ENCODE data around the gene LKAAEAR1. TPM values are rescaled to one million over a fixed set of nuclear protein-coding genes. Genes with fewer than 3 reads are reported as not detected.

The LKAAEAR1 gene
- total RNA-seq, 1 experiment from 2014 or later: 1.7 TPM

DNA sequence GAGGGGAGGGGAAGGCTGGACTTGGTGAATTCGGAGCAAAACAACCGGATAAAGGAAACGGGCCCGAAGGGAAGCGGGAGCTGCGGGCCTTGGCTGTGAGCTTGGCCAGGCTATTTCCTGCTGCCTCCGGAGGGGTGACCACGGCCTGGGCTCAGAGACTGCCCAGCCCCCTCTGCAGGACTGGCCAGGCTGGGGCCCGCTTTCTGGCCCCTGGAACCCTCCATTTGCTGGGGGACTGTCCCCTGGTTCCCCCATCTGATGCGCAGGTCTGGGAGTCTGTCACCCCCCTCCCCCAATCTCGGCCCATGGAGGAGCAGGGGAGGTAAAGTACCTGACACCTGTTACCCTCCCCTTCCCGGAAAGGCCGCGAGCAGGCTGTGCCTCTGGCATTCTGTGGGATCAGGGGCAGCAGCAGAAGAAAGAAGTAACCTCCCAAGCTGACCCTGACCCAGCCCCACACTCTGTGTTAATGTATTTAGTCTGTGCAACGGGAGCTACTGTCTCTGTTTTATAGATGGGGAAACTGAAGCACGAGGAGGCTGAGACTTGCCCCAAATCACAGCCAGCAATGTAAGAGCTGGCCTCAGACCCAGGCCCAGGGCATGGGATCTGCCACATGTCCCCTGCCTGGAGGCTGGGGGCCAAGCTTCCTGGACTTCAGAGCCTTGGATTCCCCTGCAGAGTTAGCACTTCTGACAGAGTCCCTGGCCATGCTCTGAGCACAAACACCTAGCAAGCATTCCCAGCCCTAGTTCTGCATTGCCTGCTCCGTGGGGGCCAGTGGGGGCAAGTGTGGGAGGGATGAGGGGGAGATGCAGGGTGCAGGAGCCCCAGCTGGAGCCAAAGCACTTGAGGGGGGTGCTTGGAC lies 44.7 kb downstream of the LKAAEAR1 start (continued):
- TF ChIP-seq, protein P1, sequence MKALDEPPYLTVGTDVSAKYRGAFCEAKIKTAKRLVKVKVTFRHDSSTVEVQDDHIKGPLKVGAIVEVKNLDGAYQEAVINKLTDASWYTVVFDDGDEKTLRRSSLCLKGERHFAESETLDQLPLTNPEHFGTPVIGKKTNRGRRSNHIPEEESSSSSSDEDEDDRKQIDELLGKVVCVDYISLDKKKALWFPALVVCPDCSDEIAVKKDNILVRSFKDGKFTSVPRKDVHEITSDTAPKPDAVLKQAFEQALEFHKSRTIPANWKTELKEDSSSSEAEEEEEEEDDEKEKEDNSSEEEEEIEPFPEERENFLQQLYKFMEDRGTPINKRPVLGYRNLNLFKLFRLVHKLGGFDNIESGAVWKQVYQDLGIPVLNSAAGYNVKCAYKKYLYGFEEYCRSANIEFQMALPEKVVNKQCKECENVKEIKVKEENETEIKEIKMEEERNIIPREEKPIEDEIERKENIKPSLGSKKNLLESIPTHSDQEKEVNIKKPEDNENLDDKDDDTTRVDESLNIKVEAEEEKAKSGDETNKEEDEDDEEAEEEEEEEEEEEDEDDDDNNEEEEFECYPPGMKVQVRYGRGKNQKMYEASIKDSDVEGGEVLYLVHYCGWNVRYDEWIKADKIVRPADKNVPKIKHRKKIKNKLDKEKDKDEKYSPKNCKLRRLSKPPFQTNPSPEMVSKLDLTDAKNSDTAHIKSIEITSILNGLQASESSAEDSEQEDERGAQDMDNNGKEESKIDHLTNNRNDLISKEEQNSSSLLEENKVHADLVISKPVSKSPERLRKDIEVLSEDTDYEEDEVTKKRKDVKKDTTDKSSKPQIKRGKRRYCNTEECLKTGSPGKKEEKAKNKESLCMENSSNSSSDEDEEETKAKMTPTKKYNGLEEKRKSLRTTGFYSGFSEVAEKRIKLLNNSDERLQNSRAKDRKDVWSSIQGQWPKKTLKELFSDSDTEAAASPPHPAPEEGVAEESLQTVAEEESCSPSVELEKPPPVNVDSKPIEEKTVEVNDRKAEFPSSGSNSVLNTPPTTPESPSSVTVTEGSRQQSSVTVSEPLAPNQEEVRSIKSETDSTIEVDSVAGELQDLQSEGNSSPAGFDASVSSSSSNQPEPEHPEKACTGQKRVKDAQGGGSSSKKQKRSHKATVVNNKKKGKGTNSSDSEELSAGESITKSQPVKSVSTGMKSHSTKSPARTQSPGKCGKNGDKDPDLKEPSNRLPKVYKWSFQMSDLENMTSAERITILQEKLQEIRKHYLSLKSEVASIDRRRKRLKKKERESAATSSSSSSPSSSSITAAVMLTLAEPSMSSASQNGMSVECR (CRISPR knock-in tag; IDR thresholded peaks at IDR 0.05; ENCODE audit: borderline replicate concordance): 0 out of 2 replicates have a peak, but pooled peaks have one; percentile 30
- TF ChIP-seq MYBL2 (CRISPR knock-in tag; IDR thresholded peaks at IDR 0.05) (peak; percentile 51; the same call in 1 of the 2 replicates), JAZF1 (CRISPR knock-in tag; IDR thresholded peaks at IDR 0.05) (no peak)
- TF ChIP-seq, protein P2, sequence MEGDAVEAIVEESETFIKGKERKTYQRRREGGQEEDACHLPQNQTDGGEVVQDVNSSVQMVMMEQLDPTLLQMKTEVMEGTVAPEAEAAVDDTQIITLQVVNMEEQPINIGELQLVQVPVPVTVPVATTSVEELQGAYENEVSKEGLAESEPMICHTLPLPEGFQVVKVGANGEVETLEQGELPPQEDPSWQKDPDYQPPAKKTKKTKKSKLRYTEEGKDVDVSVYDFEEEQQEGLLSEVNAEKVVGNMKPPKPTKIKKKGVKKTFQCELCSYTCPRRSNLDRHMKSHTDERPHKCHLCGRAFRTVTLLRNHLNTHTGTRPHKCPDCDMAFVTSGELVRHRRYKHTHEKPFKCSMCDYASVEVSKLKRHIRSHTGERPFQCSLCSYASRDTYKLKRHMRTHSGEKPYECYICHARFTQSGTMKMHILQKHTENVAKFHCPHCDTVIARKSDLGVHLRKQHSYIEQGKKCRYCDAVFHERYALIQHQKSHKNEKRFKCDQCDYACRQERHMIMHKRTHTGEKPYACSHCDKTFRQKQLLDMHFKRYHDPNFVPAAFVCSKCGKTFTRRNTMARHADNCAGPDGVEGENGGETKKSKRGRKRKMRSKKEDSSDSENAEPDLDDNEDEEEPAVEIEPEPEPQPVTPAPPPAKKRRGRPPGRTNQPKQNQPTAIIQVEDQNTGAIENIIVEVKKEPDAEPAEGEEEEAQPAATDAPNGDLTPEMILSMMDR (IDR thresholded peaks at IDR 0.05): 0 out of 2 replicates have a peak, but pooled peaks have one; percentile 2
- TF ChIP-seq, protein P3, sequence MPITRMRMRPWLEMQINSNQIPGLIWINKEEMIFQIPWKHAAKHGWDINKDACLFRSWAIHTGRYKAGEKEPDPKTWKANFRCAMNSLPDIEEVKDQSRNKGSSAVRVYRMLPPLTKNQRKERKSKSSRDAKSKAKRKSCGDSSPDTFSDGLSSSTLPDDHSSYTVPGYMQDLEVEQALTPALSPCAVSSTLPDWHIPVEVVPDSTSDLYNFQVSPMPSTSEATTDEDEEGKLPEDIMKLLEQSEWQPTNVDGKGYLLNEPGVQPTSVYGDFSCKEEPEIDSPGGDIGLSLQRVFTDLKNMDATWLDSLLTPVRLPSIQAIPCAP (CRISPR knock-in tag; IDR thresholded peaks at IDR 0.05): no peak; the same call in 1 of the 2 replicates
- TF ChIP-seq, protein P4, sequence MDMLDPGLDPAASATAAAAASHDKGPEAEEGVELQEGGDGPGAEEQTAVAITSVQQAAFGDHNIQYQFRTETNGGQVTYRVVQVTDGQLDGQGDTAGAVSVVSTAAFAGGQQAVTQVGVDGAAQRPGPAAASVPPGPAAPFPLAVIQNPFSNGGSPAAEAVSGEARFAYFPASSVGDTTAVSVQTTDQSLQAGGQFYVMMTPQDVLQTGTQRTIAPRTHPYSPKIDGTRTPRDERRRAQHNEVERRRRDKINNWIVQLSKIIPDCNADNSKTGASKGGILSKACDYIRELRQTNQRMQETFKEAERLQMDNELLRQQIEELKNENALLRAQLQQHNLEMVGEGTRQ (CRISPR knock-in tag; IDR thresholded peaks at IDR 0.05): no peak

DNA sequence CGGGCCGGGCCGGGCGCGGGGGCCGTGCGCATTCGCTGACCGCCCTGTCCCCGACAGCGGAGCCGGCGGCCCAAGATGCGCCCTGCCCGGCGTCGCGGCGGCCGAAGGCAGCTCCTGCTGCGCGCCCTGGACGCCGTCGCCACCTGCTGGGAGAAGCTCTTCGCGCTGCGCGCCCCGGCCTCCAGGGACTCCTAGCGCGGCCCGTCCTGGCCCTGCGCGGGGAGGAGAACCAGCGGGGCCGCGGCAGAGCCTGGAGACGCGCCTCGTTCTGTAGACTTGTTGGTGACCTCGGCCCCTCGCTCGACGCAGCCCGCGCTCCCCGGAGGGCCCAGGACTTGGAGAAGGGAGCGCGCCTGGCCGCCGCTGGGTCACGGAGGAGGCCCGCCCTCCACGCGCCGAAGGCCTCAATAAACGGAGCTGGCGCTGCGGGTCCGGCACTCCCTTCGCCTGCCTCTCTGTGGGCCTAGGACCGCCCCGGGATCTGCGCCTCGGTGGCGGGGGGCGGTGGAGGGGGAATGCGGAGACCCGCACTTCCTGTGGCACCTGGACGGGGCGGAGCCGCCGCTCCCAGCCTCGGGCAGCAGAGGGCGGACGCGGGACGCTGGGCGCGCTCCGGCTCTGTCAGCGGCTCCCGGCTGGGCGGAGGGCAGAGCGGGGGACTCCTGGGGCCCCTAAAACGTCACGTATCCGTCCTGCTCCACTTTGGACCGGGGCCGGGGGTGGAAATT lies 45.5 kb downstream of the LKAAEAR1 start:
- no peaks in the 10 kb centered on the region for H3K9me3 Mint-ChIP-seq
- DNase-seq (ENCODE audit: low spot score): peak; percentile 89
- H3K4me1 Mint-ChIP-seq: peaks cover 28% of the 10 kb centered on the region
- ATAC-seq: peak; percentile 68
- no peak overlapping the region for H3K27ac Mint-ChIP-seq
- H3K27me3 Mint-ChIP-seq (ENCODE audit: low read depth): peaks cover 43% of the 10 kb centered on the region
- CTCF ChIA-PET: interaction anchor here (0.6 to 6.1 kb wide), 27 partner anchors 9 to 150 kb away, joined by 3 to 53 read pairs (median 5); partner anchors contain the start of genes LKAAEAR1, OPRL1, PRPF6 and RGS19
- H3K36me3 Mint-ChIP-seq: peaks cover 2% of the 10 kb centered on the region; the same call in 1 of the 2 replicates
- H3K4me3 Mint-ChIP-seq: peak overlapping the region; percentile 54
- POLR2A ChIA-PET: no interaction called here
- TF ChIP-seq, protein P5, sequence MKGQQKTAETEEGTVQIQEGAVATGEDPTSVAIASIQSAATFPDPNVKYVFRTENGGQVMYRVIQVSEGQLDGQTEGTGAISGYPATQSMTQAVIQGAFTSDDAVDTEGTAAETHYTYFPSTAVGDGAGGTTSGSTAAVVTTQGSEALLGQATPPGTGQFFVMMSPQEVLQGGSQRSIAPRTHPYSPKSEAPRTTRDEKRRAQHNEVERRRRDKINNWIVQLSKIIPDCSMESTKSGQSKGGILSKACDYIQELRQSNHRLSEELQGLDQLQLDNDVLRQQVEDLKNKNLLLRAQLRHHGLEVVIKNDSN (CRISPR knock-in tag; IDR thresholded peaks at IDR 0.05): no peak
- TF ChIP-seq NFATC4 (CRISPR knock-in tag; IDR thresholded peaks at IDR 0.05) (no peak), ESRRA (CRISPR knock-in tag; IDR thresholded peaks at IDR 0.05; ENCODE audit: borderline replicate concordance) (no peak), FOXK1 (CRISPR knock-in tag; IDR thresholded peaks at IDR 0.05) (no peak)
- TF ChIP-seq, protein P6, sequence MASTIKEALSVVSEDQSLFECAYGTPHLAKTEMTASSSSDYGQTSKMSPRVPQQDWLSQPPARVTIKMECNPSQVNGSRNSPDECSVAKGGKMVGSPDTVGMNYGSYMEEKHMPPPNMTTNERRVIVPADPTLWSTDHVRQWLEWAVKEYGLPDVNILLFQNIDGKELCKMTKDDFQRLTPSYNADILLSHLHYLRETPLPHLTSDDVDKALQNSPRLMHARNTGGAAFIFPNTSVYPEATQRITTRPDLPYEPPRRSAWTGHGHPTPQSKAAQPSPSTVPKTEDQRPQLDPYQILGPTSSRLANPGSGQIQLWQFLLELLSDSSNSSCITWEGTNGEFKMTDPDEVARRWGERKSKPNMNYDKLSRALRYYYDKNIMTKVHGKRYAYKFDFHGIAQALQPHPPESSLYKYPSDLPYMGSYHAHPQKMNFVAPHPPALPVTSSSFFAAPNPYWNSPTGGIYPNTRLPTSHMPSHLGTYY (CRISPR knock-in tag; IDR thresholded peaks at IDR 0.05): no peak
- TF ChIP-seq, protein P7, sequence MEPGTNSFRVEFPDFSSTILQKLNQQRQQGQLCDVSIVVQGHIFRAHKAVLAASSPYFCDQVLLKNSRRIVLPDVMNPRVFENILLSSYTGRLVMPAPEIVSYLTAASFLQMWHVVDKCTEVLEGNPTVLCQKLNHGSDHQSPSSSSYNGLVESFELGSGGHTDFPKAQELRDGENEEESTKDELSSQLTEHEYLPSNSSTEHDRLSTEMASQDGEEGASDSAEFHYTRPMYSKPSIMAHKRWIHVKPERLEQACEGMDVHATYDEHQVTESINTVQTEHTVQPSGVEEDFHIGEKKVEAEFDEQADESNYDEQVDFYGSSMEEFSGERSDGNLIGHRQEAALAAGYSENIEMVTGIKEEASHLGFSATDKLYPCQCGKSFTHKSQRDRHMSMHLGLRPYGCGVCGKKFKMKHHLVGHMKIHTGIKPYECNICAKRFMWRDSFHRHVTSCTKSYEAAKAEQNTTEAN (CRISPR knock-in tag; IDR thresholded peaks at IDR 0.05): peak; percentile 71; the same call in 1 of the 2 replicates
- TF ChIP-seq, protein P8, sequence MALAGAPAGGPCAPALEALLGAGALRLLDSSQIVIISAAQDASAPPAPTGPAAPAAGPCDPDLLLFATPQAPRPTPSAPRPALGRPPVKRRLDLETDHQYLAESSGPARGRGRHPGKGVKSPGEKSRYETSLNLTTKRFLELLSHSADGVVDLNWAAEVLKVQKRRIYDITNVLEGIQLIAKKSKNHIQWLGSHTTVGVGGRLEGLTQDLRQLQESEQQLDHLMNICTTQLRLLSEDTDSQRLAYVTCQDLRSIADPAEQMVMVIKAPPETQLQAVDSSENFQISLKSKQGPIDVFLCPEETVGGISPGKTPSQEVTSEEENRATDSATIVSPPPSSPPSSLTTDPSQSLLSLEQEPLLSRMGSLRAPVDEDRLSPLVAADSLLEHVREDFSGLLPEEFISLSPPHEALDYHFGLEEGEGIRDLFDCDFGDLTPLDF (CRISPR knock-in tag; IDR thresholded peaks at IDR 0.05): no peak
- TF ChIP-seq, protein P9, sequence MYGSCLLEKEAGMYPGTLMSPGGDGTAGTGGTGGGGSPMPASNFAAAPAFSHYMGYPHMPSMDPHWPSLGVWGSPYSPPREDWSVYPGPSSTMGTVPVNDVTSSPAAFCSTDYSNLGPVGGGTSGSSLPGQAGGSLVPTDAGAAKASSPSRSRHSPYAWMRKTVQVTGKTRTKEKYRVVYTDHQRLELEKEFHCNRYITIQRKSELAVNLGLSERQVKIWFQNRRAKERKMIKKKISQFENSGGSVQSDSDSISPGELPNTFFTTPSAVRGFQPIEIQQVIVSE (CRISPR knock-in tag; IDR thresholded peaks at IDR 0.05; ENCODE audit: borderline replicate concordance): no peak
- TF ChIP-seq, protein P10, sequence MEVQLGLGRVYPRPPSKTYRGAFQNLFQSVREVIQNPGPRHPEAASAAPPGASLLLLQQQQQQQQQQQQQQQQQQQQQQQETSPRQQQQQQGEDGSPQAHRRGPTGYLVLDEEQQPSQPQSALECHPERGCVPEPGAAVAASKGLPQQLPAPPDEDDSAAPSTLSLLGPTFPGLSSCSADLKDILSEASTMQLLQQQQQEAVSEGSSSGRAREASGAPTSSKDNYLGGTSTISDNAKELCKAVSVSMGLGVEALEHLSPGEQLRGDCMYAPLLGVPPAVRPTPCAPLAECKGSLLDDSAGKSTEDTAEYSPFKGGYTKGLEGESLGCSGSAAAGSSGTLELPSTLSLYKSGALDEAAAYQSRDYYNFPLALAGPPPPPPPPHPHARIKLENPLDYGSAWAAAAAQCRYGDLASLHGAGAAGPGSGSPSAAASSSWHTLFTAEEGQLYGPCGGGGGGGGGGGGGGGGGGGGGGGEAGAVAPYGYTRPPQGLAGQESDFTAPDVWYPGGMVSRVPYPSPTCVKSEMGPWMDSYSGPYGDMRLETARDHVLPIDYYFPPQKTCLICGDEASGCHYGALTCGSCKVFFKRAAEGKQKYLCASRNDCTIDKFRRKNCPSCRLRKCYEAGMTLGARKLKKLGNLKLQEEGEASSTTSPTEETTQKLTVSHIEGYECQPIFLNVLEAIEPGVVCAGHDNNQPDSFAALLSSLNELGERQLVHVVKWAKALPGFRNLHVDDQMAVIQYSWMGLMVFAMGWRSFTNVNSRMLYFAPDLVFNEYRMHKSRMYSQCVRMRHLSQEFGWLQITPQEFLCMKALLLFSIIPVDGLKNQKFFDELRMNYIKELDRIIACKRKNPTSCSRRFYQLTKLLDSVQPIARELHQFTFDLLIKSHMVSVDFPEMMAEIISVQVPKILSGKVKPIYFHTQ (CRISPR knock-in tag; IDR thresholded peaks at IDR 0.05): no peak

All from WTC11 (cell line).